NT2/D1 (cell line): ENCODE results near the gene SLC6A8.

Experiments used
- SUZ12 ChIP-seq: IDR thresholded peaks from 2 replicates; pipeline ENCODE4 v1.6.1; 2011; ENCODE audit not compliant: insufficient read length, insufficient read depth; ENCODE audit errors: extremely low read depth
- YY1 ChIP-seq: IDR thresholded peaks from 2 replicates; pipeline ENCODE4 v1.6.1; 2011; ENCODE audit not compliant: insufficient read length, insufficient read depth

- no peak for TF ChIP-seq SUZ12
- no peak for TF ChIP-seq YY1
These were observed 20.3 kb upstream of the SLC6A8 start for GRCh38 chrX:153667281-153667955.
